MCF 10A (cell line): ENCODE results near the gene MBD1. TPM values are rescaled to one million over a fixed set of nuclear protein-coding genes. Genes with fewer than 3 reads are reported as not detected.

Experiments
- BruUV-seq: library from RNA; stranded (reverse); fragments of 400-500 nt; replicated peaks from 2 replicates; lab custom pipeline; 2021; lab: Mats Ljungman, UMichigan
- CTCF ChIA-PET: fragments of 300-600 bp; sonication (Branson Sonifier 250); formaldehyde crosslinking; extraction: SDS; loops from one replicate; lab custom pipeline; 2021; ENCODE audit warnings: antibody characterized with exemption, inconsistent platforms; lab: Yijun Ruan, JAX
- POLR2A ChIA-PET: fragments of 300-600, 350-650 bp; sonication (Branson Sonifier 250); formaldehyde crosslinking; extraction: SDS; loops from one replicate; lab custom pipeline; 2020; ENCODE audit warnings: antibody characterized with exemption, inconsistent platforms; lab: Yijun Ruan, JAX
- DNase-seq: peaks from one replicate; pipeline ENCODE4 v3.0.0-alpha.2; 2018; ENCODE audit not compliant: unreplicated experiment
- H3K27ac Mint-ChIP-seq: one replicate; pipeline ENCODE4 v1.8.0; 2022; ENCODE audit warnings: mild to moderate bottlenecking, low read depth, mixed read lengths; ENCODE audit not compliant: unreplicated experiment
- H3K27me3 Mint-ChIP-seq: one replicate; pipeline ENCODE4 v1.8.0; 2022; ENCODE audit warnings: mixed read lengths; ENCODE audit not compliant: insufficient read depth, unreplicated experiment
- H3K36me3 Mint-ChIP-seq: one replicate; pipeline ENCODE4 v1.8.0; 2022; ENCODE audit warnings: mild to moderate bottlenecking, moderate library complexity, mixed read lengths; ENCODE audit not compliant: insufficient read depth, unreplicated experiment
- H3K4me1 Mint-ChIP-seq: one replicate; pipeline ENCODE4 v1.8.0; 2022; ENCODE audit warnings: mixed read lengths; ENCODE audit not compliant: insufficient read depth, unreplicated experiment
- H3K4me3 Mint-ChIP-seq: one replicate; pipeline ENCODE4 v1.8.0; 2022; ENCODE audit warnings: mild to moderate bottlenecking, moderate library complexity, mixed read lengths; ENCODE audit not compliant: unreplicated experiment
- H3K9me3 Mint-ChIP-seq: one replicate; pipeline ENCODE4 v1.8.0; 2022; ENCODE audit warnings: mixed read lengths; ENCODE audit not compliant: unreplicated experiment
- CTCF ChIP-seq: fragments of 200-600 bp; IDR thresholded peaks from one replicate; pipeline ENCODE4 v1.8.0; 2022; ENCODE audit warnings: antibody characterized with exemption, mild to moderate bottlenecking; ENCODE audit not compliant: unreplicated experiment
- intact Hi-C: fragments of 100-400 bp; cut with micrococcal nuclease; formaldehyde crosslinking; loops from 2 replicates; pipeline ENCODE4 v1.14.1; 2022
- total RNA-seq: library from RNA; stranded (reverse); gene quantifications from 2 replicates; pipeline ENCODE4 v1.2.3, GENCODE V29; 2022

The MBD1 gene
- total RNA-seq, 1 experiment from 2014 or later: 203 TPM

GRCh38 chr18:50268022-50268747 lies 13.1 kb downstream of the MBD1 start:
- intact Hi-C loops: no loop called here
- no peak for TF ChIP-seq CTCF
- Mint-ChIP-seq H3K27ac (no peak overlapping the region), H3K27me3 (no peaks in the 10 kb centered on the region), H3K9me3 (no peaks in the 10 kb centered on the region), H3K36me3 (peaks cover 64% of the 10 kb centered on the region), H3K4me3 (no peak overlapping the region), H3K4me1 (peaks cover 4% of the 10 kb centered on the region)
- BruUV-seq: no TSS peak
- DNase-seq: no peak
- ChIA-PET CTCF (interaction anchor here (0.7 kb wide), 1 partner anchor 440 kb away, joined by 3 read pairs; no protein-coding TSS in a partner anchor), POLR2A (interaction anchor here (1.2 kb wide), 1 partner anchor 8 kb away, joined by 3 read pairs; no protein-coding TSS in a partner anchor)

DNA sequence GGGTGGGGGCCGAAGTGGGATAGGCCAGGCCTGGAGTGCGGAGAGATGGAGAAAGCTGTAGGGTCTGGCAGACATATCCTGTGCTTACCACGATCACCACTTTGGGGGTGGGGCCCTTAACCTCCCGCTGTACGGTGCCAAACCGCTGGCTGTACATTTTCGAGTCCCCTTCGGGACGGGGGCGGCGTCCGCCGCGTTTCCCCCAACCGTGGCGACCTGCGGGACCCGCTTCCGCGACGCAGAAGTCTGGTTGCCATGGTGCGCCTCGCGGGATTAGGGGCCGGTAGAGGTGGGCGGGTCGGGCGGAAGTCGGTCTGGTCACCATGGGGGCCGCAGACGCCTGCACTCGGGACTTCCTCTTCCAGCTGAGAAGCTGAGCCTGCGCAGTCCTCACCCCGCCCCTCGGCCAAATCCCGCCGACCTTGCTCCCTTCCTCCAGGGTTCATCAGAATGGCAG lies 15.0 kb downstream of the MBD1 start, which contains the start of gene CFAP53:
Gene CFAP53, minus strand, starts transcription at position 248 of the 457 bp plus-strand sequence. Its CDS starts 91 bp downstream, at position 157.
- no peak for DNase-seq

GRCh38 chr18:50262977-50263376 lies 18.3 kb downstream of the MBD1 start:
- no peak for DNase-seq
- no peak for TF ChIP-seq CTCF
- H3K4me3 Mint-ChIP-seq: no peak overlapping the region
- H3K4me1 Mint-ChIP-seq: peaks cover 4% of the 10 kb centered on the region
- intact Hi-C loops: no loop called here
- H3K36me3 Mint-ChIP-seq: peaks cover 23% of the 10 kb centered on the region
- POLR2A ChIA-PET: interaction anchor here (0.6 to 1.7 kb wide), 3 partner anchors 18 to 776 kb away, joined by 3 to 4 read pairs (median 3); partner anchors contain the start of genes C18orf32 and MBD1
- no peaks in the 10 kb centered on the region for H3K27me3 Mint-ChIP-seq
- CTCF ChIA-PET: interaction anchor here (1.2 to 1.5 kb wide), 2 partner anchors 20 to 93 kb away, joined by 3 to 6 read pairs; no protein-coding TSS in a partner anchor
- no peak overlapping the region for H3K27ac Mint-ChIP-seq
- no TSS peak for BruUV-seq
- peaks cover 10% of the 10 kb centered on the region for H3K9me3 Mint-ChIP-seq

More for the DNA sequence above, 15.0 kb downstream of the MBD1 start, which contains the start of gene CFAP53:
- no peaks in the 10 kb centered on the region for H3K27me3 Mint-ChIP-seq
- BruUV-seq: no TSS peak
- no peak for TF ChIP-seq CTCF
- no peak within 1 kb of the TSS for H3K27ac Mint-ChIP-seq
- peaks cover 4% of the 10 kb centered on the region for H3K4me1 Mint-ChIP-seq
- peak within 1 kb of the TSS; percentile 62 for H3K4me3 Mint-ChIP-seq
- intact Hi-C loops: no loop called here
- ChIA-PET POLR2A (interaction anchor here (0.7 to 1.0 kb wide), 2 partner anchors 12 to 1318 kb away, joined by 3 to 4 read pairs; no protein-coding TSS in a partner anchor), CTCF (interaction anchor here (1.0 kb wide), 1 partner anchor 91 kb away, joined by 4 read pairs; no protein-coding TSS in a partner anchor)
- H3K36me3 Mint-ChIP-seq: peaks cover 44% of the 10 kb centered on the region
- H3K9me3 Mint-ChIP-seq: no peaks in the 10 kb centered on the region

DNA sequence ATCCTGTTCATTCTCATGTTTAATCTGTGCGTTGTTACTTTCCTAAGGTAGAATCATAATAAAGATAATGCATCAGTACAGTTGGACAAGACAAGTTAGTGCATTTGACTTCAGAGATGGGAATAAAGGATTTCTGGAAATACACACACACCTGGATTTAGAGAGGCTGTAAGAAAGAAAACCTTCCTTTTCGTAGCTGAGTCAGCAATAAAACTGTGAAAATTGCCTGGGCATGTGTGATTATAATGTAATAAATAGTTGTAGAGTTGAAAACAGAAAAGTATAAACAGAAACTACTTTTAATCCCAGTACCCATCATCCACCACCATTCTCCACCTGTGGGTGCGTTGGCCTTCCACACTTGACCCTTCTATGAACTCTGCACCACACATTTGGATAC lies 30.4 kb downstream of the MBD1 start:
- Mint-ChIP-seq H3K27me3 (no peaks in the 10 kb centered on the region), H3K36me3 (peaks cover 10% of the 10 kb centered on the region), H3K4me1 (no peaks in the 10 kb centered on the region), H3K27ac (no peak overlapping the region), H3K4me3 (no peak overlapping the region), H3K9me3 (no peaks in the 10 kb centered on the region)
- TF ChIP-seq CTCF: no peak
- intact Hi-C loops: no loop called here
- CTCF ChIA-PET: no interaction called here
- BruUV-seq: no TSS peak
- POLR2A ChIA-PET: interaction anchor here (0.8 kb wide), 1 partner anchor 31 kb away, joined by 3 read pairs; no protein-coding TSS in a partner anchor
- no peak for DNase-seq
